ENCODE data around the gene SH3BP5. TPM values are rescaled to one million over a fixed set of nuclear protein-coding genes. Genes with fewer than 3 reads are reported as not detected.

The SH3BP5 gene
- total RNA-seq, 1 experiment from 2014 or later: 13.9 TPM

DNA sequence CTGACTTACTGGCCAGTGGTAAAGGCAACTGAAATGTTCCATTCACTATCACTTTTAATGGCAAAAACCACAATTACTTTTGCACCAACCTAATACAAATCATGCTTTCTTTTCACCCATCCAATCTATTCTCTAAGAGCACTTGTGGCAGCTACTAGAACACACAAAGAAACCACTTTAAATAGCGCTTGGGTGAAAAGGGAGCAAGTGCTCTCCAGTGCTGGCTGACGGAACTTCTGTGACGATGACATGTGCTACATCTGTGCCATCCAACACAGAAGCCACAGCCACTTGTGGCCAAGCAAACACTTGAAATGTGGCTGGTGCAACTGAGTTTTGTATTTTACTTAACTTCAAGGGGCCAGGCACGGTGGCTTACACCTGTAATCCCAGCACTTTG, 18.9 kb downstream of the SH3BP5 start:
- RAD21 ChIA-PET (ENCODE audit: low non-redundant PET in 1 of 2, low total read pairs in 2 of 2, uncharacterized antibody in 2 of 2, unreplicated experiment in 2 of 2): no interaction called here
- no peak for TF ChIP-seq EZH2phosphoT487 (IDR thresholded peaks at IDR 0.05; ENCODE audit: borderline replicate concordance)
- no peak for TF ChIP-seq ZFX (IDR thresholded peaks at IDR 0.05)
- TF ChIP-seq SRF (IDR thresholded peaks at IDR 0.05; ENCODE audit: low read depth): no peak
- TF ChIP-seq, protein P1, sequence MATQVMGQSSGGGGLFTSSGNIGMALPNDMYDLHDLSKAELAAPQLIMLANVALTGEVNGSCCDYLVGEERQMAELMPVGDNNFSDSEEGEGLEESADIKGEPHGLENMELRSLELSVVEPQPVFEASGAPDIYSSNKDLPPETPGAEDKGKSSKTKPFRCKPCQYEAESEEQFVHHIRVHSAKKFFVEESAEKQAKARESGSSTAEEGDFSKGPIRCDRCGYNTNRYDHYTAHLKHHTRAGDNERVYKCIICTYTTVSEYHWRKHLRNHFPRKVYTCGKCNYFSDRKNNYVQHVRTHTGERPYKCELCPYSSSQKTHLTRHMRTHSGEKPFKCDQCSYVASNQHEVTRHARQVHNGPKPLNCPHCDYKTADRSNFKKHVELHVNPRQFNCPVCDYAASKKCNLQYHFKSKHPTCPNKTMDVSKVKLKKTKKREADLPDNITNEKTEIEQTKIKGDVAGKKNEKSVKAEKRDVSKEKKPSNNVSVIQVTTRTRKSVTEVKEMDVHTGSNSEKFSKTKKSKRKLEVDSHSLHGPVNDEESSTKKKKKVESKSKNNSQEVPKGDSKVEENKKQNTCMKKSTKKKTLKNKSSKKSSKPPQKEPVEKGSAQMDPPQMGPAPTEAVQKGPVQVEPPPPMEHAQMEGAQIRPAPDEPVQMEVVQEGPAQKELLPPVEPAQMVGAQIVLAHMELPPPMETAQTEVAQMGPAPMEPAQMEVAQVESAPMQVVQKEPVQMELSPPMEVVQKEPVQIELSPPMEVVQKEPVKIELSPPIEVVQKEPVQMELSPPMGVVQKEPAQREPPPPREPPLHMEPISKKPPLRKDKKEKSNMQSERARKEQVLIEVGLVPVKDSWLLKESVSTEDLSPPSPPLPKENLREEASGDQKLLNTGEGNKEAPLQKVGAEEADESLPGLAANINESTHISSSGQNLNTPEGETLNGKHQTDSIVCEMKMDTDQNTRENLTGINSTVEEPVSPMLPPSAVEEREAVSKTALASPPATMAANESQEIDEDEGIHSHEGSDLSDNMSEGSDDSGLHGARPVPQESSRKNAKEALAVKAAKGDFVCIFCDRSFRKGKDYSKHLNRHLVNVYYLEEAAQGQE (IDR thresholded peaks at IDR 0.05; ENCODE audit: low read depth): no peak
- TF ChIP-seq CBX3 (IDR thresholded peaks at IDR 0.05; ENCODE audit: low read depth): no peak
- no peak for TF ChIP-seq FOSL1 (IDR thresholded peaks at IDR 0.05; ENCODE audit: low read depth)
- TF ChIP-seq MAX (IDR thresholded peaks at IDR 0.05): no peak
- TF ChIP-seq, protein P2, sequence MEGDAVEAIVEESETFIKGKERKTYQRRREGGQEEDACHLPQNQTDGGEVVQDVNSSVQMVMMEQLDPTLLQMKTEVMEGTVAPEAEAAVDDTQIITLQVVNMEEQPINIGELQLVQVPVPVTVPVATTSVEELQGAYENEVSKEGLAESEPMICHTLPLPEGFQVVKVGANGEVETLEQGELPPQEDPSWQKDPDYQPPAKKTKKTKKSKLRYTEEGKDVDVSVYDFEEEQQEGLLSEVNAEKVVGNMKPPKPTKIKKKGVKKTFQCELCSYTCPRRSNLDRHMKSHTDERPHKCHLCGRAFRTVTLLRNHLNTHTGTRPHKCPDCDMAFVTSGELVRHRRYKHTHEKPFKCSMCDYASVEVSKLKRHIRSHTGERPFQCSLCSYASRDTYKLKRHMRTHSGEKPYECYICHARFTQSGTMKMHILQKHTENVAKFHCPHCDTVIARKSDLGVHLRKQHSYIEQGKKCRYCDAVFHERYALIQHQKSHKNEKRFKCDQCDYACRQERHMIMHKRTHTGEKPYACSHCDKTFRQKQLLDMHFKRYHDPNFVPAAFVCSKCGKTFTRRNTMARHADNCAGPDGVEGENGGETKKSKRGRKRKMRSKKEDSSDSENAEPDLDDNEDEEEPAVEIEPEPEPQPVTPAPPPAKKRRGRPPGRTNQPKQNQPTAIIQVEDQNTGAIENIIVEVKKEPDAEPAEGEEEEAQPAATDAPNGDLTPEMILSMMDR (IDR thresholded peaks at IDR 0.05 in 2 of 3, conservative IDR thresholded peaks at IDR 0.05 in 1 of 3; ENCODE audit: borderline replicate concordance in 1 of 3, insufficient read depth in 1 of 3, low read depth in 2 of 3, low read length in 2 of 3): no peak
- no peak for TF ChIP-seq RAD21 (IDR thresholded peaks at IDR 0.05; ENCODE audit: low read depth)
- TF ChIP-seq ZNF274 (IDR thresholded peaks at IDR 0.05; ENCODE audit: low read depth, low read length): no peak
- TF ChIP-seq EZH2 (IDR thresholded peaks at IDR 0.05): no peak
- TF ChIP-seq POLR2AphosphoS5 (IDR thresholded peaks at IDR 0.05; ENCODE audit: low read depth, low read length): no peak
- TF ChIP-seq EGR1 (IDR thresholded peaks at IDR 0.05; ENCODE audit: low read depth): no peak
- TF ChIP-seq ELF1 (IDR thresholded peaks at IDR 0.05; ENCODE audit: borderline replicate concordance, low read depth): no peak
- TF ChIP-seq, protein P3, sequence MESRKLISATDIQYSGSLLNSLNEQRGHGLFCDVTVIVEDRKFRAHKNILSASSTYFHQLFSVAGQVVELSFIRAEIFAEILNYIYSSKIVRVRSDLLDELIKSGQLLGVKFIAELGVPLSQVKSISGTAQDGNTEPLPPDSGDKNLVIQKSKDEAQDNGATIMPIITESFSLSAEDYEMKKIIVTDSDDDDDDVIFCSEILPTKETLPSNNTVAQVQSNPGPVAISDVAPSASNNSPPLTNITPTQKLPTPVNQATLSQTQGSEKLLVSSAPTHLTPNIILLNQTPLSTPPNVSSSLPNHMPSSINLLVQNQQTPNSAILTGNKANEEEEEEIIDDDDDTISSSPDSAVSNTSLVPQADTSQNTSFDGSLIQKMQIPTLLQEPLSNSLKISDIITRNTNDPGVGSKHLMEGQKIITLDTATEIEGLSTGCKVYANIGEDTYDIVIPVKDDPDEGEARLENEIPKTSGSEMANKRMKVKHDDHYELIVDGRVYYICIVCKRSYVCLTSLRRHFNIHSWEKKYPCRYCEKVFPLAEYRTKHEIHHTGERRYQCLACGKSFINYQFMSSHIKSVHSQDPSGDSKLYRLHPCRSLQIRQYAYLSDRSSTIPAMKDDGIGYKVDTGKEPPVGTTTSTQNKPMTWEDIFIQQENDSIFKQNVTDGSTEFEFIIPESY (IDR thresholded peaks at IDR 0.05; ENCODE audit: extremely low read depth, insufficient replicate concordance, low read length): no peak
- TF ChIP-seq TCF7L2 (IDR thresholded peaks at IDR 0.05; ENCODE audit: borderline replicate concordance, extremely low read depth, insufficient read depth, insufficient read length): no peak
- TF ChIP-seq CEBPB (IDR thresholded peaks at IDR 0.05; ENCODE audit: low read depth): no peak
- CTCF ChIA-PET: no interaction called here
- H3K27me3 ChIP-seq (ENCODE audit: insufficient read depth, low read length): no peaks in the 10 kb centered on the region
- no TSS peak for BruUV-seq (replicated peaks)
- intact Hi-C loops (cut with micrococcal nuclease): no loop called here
- no peaks in the 10 kb centered on the region for H3K9me3 ChIP-seq (ENCODE audit: control insufficient read depth in 1 of 2, insufficient read depth in 1 of 2, low read depth in 1 of 2, low read length in 2 of 2)
- no peaks in the 10 kb centered on the region for H3K36me3 ChIP-seq (ENCODE audit: control insufficient read depth in 1 of 2, insufficient read depth in 2 of 2, low read length in 2 of 2)
- peaks cover 10% of the 10 kb centered on the region; the same call in 1 of the 2 replicates for H3K79me2 ChIP-seq (ENCODE audit: insufficient read depth, low read length)
- H3K9me2 ChIP-seq (ENCODE audit: insufficient read depth): no peaks in the 10 kb centered on the region
- H3K9ac ChIP-seq (ENCODE audit: low read length): no peak overlapping the region
- no peak overlapping the region for H3K27ac ChIP-seq (ENCODE audit: low read depth, low read length)
- H3K4me1 ChIP-seq (ENCODE audit: control insufficient read depth in 1 of 2, insufficient read depth in 2 of 2, low read length in 2 of 2): peaks cover 32 to 34% of the 10 kb centered on the region in 2 experiments
- ATAC-seq (no peak), DNase-seq (ENCODE audit: low read depth, low spot score) (no peak)
- no peak overlapping the region for H2AFZ ChIP-seq (ENCODE audit: low read depth, low read length, poor library complexity, severe bottlenecking)
- H3K4me2 ChIP-seq (ENCODE audit: low read length): no peak overlapping the region
- POLR2A ChIA-PET: no interaction called here
- H4K20me1 ChIP-seq (ENCODE audit: insufficient read depth): no peaks in the 10 kb centered on the region
- no peak overlapping the region for H3K4me3 ChIP-seq (replicated peaks in 1 of 2; ENCODE audit: low read depth in 1 of 2, low read length in 2 of 2)
